K562 (cell line): ENCODE results near the gene KCNH2. TPM values are rescaled to one million over a fixed set of nuclear protein-coding genes. Genes with fewer than 3 reads are reported as not detected.

Experiments used
- ARID3A ChIP-seq: IDR thresholded peaks from 2 replicates; pipeline ENCODE4 v1.6.1; 2012; ENCODE audit warnings: low read depth, low read length, improper control_type of control experiment, borderline replicate concordance
- ETS1 ChIP-seq: conservative IDR thresholded peaks from 2 replicates; pipeline ENCODE4 v1.6.1; 2011; ENCODE audit warnings: low read depth, mild to moderate bottlenecking, low read length; ENCODE audit not compliant: control insufficient read depth
- KDM2B ChIP-seq: fragments of 250-450 bp; sonication (Bioruptor Pico); IDR thresholded peaks from 2 replicates; pipeline ENCODE4 v1.8.0; 2021; ENCODE audit warnings: mild to moderate bottlenecking, moderate library complexity
- MCM7 ChIP-seq, 2 experiments: fragments of 450-650 bp; IDR thresholded peaks; 2 replicates each; pipeline ENCODE4 v1.6.1; 2016 to 2018
- MEF2D ChIP-seq: conservative IDR thresholded peaks from 2 replicates; pipeline ENCODE4 v1.6.1; 2016; ENCODE audit warnings: low read depth, missing genetic modification characterization, missing compliant biosample characterization
- MNT ChIP-seq, 2 experiments: fragments of 450-650 bp; conservative IDR thresholded peaks; 2 replicates each; pipeline ENCODE4 v1.6.1; 2017; ENCODE audit warnings: mild to moderate bottlenecking in 2 of 2, moderate library complexity in 2 of 2
- NR2F6 ChIP-seq: fragments of 450-650 bp; formaldehyde crosslinking; IDR thresholded peaks from 2 replicates; pipeline ENCODE4 v1.4.0; 2020; ENCODE audit warnings: mild to moderate bottlenecking
- PML ChIP-seq: IDR thresholded peaks from 2 replicates; pipeline ENCODE4 v1.6.1; 2012; ENCODE audit warnings: low read length, inconsistent platforms
- PREB ChIP-seq: sonication (generic); formaldehyde crosslinking; IDR thresholded peaks from 2 replicates; pipeline ENCODE4 v1.8.1; 2023; ENCODE audit warnings: mild to moderate bottlenecking, missing genetic modification reagents
- RBM39 ChIP-seq: fragments of 200-400 bp; formaldehyde crosslinking; optimal IDR thresholded peaks from 2 replicates; pipeline ENCODE3; 2018; ENCODE audit warnings: low read depth, low read length
- SLC30A9 ChIP-seq: fragments of 250-450 bp; sonication (Bioruptor Pico); IDR thresholded peaks from 2 replicates; pipeline ENCODE4 v1.8.0; 2022; ENCODE audit warnings: mild to moderate bottlenecking, moderate library complexity
- SMAD4 ChIP-seq: fragments of 250-450 bp; sonication (Bioruptor Pico); conservative IDR thresholded peaks from 2 replicates; pipeline ENCODE4 v1.8.0; 2021; ENCODE audit warnings: inconsistent platforms, mild to moderate bottlenecking, moderate library complexity
- TSC22D4 ChIP-seq: fragments of 450-650 bp; IDR thresholded peaks from 2 replicates; pipeline ENCODE4 v1.6.1; 2016; ENCODE audit warnings: missing genetic modification characterization, missing biosample characterization, control low read depth
- ZFP30 ChIP-seq: fragments of 250-450 bp; sonication (Bioruptor Pico); IDR thresholded peaks from 2 replicates; pipeline ENCODE4 v1.8.0; 2022; ENCODE audit warnings: moderate library complexity, mild to moderate bottlenecking, inconsistent platforms, borderline replicate concordance
- ZNF699 ChIP-seq: fragments of 250-450 bp; sonication (Bioruptor Pico); IDR thresholded peaks from 2 replicates; pipeline ENCODE4 v1.8.0; 2021; ENCODE audit warnings: mild to moderate bottlenecking, moderate library complexity; ENCODE audit not compliant: insufficient replicate concordance
- ZNF766 ChIP-seq: fragments of 200-800 bp; sonication (Bioruptor generic); conservative IDR thresholded peaks from 2 replicates; pipeline ENCODE4 v1.6.1; 2016; ENCODE audit warnings: missing genetic modification characterization, missing compliant biosample characterization
- polyA plus RNA-seq, 8 experiments: library from polyadenylated mRNA; depleted of rRNA in 4 of 8; stranded (reverse) in 5 of 8; unstranded in 3 of 8; fragments of >200 nt; fragmentation: Nextera tagmentation in 2 of 8; fragmentation: Illumina TruSeq in 1 of 8; extraction: Ambion mirVana in 2 of 8; extraction: Trizol in 1 of 8; gene quantifications; 2 replicates each; pipeline versions ENCODE4 v1.2.1 to v1.2.3, GENCODE V29; 2011 to 2014; ENCODE audit warnings: inconsistent platforms in 1 of 8, missing spikeins in 1 of 8
- total RNA-seq, 7 experiments: library from RNA; depleted of rRNA in 6 of 7; stranded (reverse); fragments of >200 nt in 6 of 7; fragmentation: Illumina TruSeq in 2 of 7; extraction: Trizol in 2 of 7; gene quantifications; 2 replicates each; pipeline versions ENCODE4 v1.2.1 to v1.2.3, GENCODE V29; 2011 to 2021; ENCODE audit warnings: low replicate concordance in 1 of 7

KCNH2 gene
- total and polyA plus RNA-seq, 9 of the 15 experiments (the other 6 are each of a cell fraction or from before 2014, with no cell fraction given) = 18.1 to 368 (median 218) TPM

GRCh38 chr7:150959739-150960734 lies 18.1 kb downstream of the KCNH2 start (continued):
- TF ChIP-seq PREB (CRISPR knock-in tag) = no peak
- peak; percentile 98 for TF ChIP-seq SMAD4 (CRISPR knock-in tag)
- no peak for TF ChIP-seq TSC22D4 (tag)
- TF ChIP-seq ETS1 = peak; percentile 81; the same call in 1 of the 2 replicates
- TF ChIP-seq MNT (conservative IDR thresholded peaks at IDR 0.05) = no peak
- no peak for TF ChIP-seq NR2F6 (CRISPR knock-in tag)
- 0 out of 2 replicates have a peak, but pooled peaks have one; percentile 0 for TF ChIP-seq ZFP30 (CRISPR knock-in tag)
- no peak for TF ChIP-seq MCM7 (IDR thresholded peaks at IDR 0.05)
- peak; percentile 98 for TF ChIP-seq PML
- peak; percentile 87 for TF ChIP-seq MEF2D (tag)
- no peak for TF ChIP-seq RBM39
- TF ChIP-seq ZNF699 (CRISPR knock-in tag) = no peak
- TF ChIP-seq ZNF766 = peak; percentile 84; the same call in 1 of the 2 replicates
- peak; percentile 65; the same call in 1 of the 2 replicates for TF ChIP-seq ARID3A
- no peak for TF ChIP-seq SLC30A9
- TF ChIP-seq KDM2B (CRISPR knock-in tag) = peak; percentile 98
